Measurements from ENCODE around the gene IGLON5. TPM values are rescaled to one million over a fixed set of nuclear protein-coding genes. Genes with fewer than 3 reads are reported as not detected.

IGLON5 gene
- total RNA-seq, 1 experiment from 2014 or later: not detected

DNA sequence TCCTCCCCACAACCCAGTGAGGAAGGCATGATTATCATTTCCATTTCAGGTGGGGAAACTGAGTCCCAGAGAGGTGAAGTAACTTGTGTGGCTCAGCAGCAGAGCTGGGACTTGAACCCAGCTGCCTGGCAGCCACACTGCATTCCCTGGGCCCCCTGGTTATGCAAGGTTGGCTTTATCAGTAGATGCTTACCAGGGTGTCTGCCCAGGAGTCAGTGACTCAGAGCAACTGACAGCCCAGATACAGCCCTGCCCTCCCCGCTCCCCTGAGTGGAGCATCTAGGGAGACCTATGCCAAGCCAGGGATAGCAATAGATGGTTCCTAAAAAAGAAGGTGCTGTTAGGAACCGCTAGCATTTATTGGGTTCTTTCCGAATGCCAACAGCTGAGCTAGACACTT is 5.9 kb downstream of the IGLON5 start:
- DNase-seq (ENCODE audit: low read depth): no peak

DNA sequence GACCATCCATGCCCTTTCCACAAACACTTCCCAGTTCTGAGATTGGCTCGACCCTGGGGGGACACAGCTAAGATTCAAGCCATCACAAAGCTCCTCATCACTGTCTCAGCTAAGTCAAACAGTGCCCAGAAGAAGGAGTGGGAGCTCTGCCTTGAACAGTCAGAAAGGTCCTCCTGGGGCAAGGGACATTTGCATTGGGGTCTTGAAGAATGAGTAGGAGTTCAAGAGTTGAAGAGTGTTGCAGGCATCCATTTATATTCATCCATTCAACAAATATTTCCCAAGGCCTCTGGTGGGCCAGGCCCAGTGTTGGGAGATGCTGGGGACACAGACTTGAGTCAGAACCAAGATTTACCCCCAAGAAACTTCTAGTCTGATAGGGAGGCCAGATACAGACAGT is 6.5 kb downstream of the IGLON5 start:
- no peak for DNase-seq (ENCODE audit: low read depth)

DNA sequence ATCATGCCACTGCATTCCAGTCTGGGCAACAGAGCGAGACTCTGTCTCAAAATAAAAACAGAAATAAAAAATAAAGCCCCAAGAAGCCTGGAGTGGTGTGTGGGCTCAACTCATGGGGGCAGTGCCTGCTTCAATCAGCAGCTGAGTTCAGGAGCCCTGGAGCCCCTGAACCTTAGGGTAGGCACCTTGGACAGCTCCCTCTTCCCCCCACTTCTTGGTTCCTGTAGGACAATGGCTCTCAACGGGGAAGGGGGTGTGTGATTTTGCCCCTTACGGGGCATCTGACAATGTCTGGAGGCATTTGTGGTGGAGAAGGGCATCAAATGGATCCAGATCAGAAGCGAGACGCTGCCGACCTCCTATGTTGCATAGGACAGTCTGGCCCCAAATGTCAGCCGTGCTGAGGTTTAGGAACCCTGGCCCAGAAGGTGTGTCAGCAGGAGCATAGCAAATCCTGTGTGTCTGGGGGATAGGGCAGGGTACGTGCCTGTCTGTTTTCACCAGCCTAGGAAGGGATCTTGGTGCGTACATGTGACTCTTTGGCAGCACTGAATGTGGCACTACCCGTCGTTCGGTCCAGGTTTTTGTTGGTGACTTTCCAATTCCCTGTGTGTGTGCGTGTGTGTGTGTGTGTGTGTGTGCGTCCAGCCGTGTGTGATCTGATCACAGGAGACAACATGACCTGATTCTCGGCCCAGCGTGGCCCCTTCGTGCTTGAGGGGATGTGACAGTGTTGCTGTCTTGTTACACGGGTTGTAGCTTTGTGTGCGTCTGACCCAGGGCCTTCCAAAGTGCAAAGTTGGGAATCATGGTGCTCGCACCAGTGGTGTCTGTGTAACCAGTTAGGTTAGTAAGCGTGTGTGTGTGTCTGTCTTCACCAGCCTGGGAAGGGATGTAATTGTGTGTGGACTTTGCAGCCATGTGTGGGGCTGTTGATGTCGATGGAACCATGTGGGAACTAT is 7.5 kb downstream of the IGLON5 start:
- DNase-seq (ENCODE audit: low read depth): no peak

DNA sequence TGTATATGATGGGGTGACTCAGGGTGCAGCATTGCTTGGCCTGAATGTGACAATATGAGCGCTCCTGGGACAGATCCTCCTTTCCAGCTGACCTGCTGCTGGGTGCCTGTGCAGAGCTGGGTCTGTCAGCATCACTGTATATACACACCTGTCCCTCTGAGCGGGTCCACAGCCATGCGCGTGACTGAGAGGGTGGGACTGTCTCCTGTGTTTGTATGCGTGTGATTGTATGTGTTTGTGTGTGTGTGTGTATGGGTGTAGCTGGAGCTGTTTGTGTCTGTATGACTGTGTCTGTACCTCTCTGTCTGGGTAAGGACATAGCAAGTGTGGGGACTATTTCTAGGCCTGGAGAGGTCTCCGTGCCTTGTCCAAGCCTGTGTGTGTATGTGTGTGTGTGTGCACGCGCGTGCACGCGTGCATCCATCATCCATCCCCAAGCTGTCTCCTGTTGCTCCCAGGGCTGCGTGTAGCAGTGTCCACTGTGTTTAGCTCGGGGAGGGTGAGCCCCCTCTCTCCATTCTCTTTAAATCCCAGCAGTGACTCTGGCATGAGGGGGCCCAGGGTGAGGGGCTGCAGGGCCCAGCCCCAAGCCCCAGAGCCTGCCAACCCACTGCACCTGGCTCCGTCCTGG is 8.3 kb downstream of the IGLON5 start:
- no peak for DNase-seq (ENCODE audit: low read depth)

DNA sequence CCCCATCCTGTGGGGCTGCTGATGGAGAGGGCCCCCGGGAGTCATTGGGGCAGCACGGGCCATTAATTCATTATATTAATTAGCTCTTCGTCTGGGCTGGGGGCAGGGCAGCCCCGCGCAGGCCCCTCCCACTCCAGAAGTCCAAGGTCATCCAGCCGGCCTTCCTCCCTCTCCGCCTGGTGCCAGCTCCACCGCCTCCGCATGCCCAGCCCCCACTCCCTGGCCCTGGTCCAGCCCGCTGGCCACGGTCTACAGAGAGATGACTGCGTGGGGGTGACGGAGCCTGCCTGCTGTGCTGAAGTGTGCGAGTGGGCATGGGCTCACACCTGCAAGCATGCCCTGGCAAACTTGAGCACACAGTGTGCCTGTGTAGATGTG is 8.8 kb downstream of the IGLON5 start:
- DNase-seq (ENCODE audit: low read depth): no peak

DNA sequence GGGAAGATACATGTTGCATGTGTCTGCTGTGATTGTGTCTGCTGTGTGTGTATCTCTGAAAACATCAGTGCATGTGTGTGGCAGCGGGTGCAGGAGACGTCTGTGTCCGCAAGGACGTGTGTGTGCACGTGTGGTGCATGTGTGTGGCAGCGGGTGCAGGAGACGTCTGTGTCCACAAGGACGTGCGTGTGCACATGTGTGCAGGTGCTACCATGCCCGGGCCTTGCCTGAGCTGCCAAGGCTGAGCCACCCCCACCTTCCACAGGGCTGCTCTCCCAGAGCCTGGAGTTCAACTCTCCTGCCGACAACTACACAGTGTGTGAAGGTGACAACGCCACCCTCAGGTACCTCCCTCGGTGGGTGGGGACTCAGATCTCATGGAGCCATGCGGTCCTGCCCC is 10.4 kb downstream of the IGLON5 start:
- no peak for DNase-seq (ENCODE audit: low read depth)

DNA sequence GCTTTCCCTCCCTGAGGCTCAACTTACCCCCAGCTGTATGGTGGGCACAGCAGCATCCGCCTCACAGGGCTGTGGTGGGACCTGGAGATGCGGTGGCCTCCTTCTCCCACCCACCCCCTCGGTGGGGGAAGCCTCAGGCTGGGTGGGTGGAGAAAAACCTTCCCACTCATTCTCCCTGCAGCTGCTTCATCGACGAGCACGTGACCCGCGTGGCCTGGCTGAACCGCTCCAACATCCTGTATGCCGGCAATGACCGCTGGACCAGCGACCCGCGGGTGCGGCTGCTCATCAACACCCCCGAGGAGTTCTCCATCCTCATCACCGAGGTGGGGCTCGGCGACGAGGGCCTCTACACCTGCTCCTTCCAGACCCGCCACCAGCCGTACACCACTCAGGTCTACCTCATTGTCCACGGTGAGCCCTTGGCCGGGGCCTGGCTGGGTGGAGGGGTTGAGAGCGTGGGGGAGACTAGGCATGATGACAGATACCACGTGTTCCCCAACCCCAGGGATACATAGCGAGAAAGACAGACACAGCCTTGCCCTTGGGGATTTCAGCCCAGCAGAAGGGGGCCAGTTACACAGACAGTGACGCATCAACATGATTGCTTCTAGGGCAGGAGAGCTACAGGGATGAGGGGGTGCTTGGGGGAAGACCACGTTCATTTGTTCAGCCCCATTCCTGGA is 12.2 kb downstream of the IGLON5 start:
- no peak for DNase-seq (ENCODE audit: low read depth)

DNA sequence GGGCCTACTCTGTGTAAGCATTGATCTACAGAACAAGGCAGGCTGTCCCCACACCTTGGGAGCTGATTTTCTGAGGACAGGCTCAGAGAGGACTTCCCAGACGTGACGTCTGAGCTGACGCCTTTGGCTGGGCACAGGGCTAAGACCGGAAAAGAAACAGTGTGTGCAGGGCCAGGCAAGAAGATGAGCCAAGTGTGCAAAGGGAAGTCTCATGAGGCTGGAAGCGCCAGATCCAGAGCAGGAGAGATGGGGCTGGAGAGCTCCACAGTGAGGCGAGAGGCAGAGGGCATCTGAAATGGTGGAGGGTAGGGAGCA is 12.7 kb downstream of the IGLON5 start:
- no peak for DNase-seq (ENCODE audit: low read depth)

DNA sequence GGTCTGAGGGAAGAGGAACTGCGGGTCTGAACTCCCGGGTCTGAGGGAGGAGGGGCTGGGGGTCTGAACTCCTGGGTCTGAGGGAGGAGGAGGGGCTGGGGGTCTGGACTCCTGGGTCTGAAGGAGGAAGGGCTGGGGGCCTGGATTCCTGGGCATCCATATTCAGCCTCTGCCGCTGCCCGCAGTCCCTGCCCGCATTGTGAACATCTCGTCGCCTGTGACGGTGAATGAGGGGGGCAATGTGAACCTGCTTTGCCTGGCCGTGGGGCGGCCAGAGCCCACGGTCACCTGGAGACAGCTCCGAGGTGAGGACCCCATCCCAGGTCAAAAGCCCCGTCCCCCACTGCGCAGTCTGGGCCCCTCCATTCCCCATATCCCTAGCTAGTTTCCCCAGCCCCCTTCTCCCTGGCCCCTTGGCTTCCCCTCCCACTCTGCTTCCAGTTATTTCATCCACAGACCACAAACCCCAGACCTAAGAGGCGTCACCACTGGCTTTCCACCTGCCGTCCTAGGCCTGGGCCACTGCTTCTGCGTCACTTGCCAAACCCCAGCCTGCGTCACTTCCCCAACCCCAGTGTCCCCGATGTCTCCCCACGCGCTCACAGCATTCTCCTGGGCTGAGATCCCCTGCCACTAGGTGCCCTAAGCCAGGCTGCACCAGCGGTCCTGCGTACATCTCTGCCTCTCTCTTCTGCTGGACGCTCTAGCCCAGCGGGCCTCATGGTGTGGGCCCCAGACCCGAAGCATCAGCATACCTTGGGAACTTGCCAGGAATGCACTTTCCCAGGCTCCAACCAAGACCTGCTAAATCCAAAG is 13.9 kb downstream of the IGLON5 start:
- no peak for DNase-seq (ENCODE audit: low read depth)

DNA sequence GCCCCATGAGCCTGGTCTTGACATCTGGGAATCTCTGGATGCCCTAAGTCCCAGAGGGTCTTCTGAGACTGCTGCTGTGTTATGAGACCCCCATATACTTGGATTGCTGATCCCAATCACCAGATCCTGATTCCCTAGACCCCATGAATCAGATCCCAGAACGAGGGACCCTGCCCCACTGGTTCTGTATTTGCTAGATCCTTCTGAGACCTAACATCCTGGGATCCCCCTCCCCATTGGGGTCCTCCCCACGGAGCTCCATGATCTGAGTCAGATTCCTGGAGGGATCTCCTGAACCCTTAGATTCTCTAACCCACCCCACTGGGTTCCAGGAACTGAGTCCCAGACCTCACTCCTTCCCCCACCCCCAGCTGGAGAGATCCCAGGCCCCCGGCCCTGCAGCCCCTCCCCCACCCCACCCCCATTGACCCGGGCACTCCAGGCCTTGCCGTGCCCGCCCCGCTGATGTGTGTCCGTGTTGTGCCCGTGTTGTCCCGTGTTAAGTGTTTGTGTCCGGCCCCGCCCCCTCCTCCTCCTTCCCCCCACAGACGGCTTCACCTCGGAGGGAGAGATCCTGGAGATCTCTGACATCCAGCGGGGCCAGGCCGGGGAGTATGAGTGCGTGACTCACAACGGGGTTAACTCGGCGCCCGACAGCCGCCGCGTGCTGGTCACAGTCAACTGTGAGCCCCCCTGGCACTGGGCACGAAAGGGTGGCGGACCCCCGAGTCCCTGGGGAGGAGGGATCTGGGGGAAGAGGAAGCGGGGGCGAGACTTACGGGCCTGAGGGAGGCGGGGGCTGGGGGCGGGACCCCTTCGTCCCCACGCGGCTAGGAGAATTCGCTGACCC is 15.0 kb downstream of the IGLON5 start:
- DNase-seq (ENCODE audit: low read depth): no peak

DNA sequence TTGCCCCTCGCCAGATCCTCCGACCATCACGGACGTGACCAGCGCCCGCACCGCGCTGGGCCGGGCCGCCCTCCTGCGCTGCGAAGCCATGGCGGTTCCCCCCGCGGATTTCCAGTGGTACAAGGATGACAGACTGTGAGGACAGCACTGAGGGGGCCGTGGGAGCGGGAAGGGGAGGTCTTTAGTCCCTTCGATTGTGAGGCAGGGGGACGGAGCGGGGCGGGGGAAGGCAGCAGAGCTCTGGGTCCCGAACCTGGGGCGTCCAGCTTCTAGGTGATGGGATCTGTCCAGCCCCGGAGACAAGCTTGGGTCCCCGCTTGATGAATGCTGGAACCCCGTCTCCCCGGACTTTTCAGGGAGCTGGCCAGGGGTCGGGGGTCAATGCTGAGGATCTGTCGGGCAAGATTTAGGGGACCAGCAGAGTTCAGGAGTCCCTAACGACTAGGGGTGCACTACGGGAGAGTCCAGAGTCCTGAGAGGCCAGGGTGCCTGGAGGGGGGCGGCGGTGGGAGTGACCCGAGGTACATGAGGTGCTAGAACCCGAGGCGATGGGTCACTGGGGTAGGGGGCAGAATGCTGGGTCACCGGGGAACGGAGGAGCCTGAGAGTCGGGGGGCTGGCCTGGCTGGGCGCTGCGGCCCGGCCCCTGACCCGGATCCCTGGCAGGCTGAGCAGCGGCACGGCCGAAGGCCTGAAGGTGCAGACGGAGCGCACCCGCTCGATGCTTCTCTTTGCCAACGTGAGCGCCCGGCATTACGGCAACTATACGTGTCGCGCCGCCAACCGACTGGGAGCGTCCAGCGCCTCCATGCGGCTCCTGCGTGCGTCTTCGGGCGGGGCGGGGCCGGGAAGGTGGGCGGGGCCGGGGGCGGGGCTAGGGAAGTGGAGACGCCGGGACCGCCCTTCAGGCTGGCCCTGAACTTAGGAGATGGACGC is 15.9 kb downstream of the IGLON5 start:
- no peak for DNase-seq (ENCODE audit: low read depth)

DNA sequence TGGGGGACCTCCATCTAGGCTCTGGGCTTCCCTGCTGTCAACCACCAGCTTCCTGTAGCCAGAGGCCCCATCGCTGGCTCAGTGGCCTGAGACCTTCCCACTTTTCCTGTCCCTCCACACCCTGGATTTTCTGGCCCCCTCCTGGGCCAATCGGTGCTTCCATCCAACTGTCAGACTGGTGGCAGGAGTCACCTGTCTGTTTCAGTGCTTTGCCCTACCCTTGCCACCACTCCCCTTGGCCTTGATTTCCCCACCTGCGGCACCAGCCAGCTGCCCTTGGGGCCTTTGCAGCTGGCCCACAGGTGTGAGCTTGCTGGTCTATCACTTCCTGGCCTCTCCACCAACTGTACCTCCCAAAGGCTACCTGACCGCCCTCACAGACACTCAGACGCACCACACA is 18.0 kb downstream of the IGLON5 start:
- no peak for DNase-seq (ENCODE audit: low read depth)

DNA sequence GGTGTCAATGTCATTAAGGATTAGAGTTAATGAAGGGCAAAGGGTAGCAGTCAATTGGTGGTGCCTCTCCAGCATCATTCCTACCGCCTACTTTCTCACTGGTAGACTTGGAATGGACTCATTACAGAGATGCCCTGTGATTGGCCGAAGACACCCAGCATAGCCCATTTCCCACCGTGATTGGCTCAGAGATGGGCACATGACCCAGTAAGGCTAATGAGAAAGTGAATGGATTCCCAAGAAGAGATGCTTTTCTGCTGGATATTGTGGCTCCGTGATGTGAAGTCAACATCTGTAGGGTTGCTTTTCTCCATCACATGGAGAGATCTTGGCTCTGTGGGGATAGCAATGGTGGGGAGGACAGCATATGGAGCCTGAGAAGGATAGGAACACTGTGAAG is 18.9 kb downstream of the IGLON5 start:
- no peak for DNase-seq (ENCODE audit: low read depth)

DNA sequence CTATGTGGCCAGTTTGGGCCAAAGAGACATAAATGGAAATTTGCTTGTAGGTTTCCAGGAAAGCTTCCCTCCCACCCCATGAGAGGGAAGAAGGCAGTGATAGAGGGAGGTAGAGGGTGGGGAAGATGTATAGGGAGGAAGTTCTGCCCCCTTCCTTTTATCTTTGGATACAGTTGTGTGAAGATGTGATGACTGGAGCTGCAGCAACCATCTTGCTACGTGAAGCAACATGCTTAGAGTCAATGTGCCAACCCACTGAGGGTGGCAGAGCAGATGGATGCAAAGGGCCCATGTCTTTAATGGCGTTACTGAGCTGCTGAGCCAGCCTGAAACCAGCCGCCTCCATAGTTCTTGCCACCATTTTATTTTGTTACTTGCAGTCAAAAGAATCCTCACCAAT is 19.7 kb downstream of the IGLON5 start:
- no peak for DNase-seq (ENCODE audit: low read depth)

DNA sequence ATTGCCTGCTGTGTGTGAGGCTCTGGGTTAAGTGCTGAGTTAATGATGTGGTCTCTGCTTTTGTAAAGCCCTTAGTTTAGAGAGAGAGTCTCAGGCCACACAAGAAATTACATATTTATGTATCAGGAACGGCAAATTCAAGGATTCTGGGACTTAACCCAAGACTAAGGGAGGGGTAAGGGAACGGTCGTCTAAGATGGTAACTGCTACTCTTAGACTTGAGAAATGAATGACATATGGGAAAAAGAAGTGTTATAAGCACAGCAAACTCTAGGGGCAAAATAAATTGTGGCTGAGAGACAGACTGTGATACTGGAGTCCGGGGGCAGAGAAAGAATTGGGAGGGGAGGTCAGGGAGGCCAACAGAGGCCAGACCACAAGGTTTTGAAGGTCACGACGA is 20.3 kb downstream of the IGLON5 start:
- DNase-seq (ENCODE audit: low read depth): no peak

DNA sequence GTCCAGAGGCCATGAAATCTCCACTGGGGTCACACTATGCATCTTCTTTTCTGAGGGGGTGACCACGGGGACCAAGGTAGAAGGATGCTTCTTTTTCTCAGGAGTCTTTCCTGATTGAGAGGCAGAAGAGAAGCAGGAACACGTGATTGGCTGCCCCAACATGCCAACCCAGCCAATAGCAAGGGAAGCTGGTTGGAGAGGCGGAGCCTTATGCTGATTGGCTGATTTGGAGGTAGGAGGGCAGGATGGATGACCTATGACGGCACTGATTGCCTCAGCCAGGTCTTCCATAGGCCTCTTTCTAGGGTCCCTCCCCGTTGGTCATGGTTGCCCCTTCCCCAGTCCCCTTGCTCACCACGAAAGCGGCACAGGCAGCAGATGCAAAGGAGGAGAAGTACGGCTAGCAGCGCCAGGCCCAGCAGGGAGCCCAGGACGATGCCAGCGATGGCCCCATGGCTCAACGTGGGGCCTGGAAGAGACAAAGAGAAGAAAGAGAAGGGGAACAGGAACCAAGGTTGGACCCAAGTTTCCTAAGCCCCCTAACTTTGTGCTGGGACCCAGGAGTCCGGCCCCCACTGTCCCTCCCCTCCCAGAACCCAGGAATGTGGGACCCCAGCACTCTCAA is 22.5 kb downstream of the IGLON5 start:
- peak; percentile 43 for DNase-seq (ENCODE audit: low read depth)

DNA sequence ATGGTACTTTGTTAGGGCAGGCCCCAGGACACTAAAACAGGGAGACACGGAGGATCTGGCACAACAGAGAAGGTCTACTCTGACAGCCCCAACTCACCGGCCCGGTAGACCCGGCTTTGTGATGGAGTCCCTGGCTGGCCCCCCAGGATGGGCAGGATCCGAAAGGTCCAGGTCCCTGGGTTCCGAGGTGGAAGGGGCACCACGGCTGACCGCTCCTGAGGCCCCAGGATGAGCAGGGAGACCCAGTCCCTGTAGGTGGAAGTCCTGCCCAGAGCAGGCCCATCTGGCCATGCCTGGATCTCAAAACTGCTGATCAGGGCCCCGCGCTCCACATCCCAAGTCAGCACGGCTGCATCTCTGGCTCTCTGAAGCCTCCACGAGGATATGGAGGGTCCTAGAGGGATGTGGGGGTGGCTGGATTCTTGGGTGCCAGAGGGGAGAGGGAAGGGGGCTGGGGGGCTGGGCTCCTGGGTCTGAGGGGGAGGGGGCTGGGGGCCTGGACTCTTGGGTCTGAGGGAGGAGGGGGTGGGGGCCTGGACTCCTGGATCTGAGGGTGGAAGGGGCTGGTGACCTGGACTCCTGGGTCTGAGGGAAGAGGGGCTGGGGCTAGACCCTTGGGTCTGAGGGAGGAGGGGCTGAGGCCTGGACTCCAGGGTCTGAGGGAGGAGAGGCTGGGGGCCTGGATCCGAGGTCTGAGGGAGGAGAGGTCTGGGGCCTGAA is 25.9 kb downstream of the IGLON5 start:
- DNase-seq (ENCODE audit: low read depth): no peak

DNA sequence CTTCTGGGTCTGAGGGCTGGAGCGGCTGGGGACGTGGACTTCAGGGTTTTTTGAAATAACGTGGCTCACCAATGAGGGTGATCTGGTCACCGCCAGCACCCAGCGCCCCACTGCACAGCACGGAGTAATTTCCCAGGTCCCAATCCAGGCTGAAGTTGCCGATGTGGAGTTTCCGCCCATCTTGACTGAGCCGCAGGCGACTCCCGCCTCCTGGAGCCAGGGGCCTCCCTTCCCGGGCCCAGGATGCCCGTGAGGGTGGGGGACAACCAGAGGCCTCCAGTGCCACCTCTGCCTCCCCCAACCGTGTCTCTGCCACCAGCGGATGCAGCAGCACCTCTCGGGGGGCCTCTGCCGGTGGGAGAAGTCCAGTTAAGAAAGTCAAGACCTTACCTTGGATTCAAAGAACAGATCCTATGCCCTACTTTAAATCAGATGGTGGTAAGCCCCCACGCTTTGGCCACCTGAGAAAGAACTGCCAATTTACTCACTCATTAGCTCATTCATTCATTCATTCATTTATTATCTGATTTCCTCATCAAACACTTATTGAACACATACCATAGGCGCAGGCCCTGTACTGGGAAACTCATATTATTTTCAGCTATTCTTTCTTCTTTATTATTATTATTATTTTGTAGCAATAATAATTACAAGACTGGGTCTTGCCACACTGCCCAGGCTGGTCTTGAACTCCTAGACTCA is 26.6 kb downstream of the IGLON5 start:
- DNase-seq (ENCODE audit: low read depth): no peak
